ENCODE data around the gene ZNF529.

- TF ChIP-seq POLR2A (IDR thresholded peaks at IDR 0.05) = no peak
- TF ChIP-seq CTCF (IDR thresholded peaks at IDR 0.05) = no peak
- no peak for TF ChIP-seq EP300 (IDR thresholded peaks at IDR 0.05)
- TF ChIP-seq POLR2AphosphoS5 (IDR thresholded peaks at IDR 0.05) = no peak
These were observed 76.1 kb downstream of the ZNF529 start for GRCh38 chr19:36497001-36497400.

All from suprapubic skin (tissue), 4 donors.